ENCODE results near the gene INTS1.

DNA sequence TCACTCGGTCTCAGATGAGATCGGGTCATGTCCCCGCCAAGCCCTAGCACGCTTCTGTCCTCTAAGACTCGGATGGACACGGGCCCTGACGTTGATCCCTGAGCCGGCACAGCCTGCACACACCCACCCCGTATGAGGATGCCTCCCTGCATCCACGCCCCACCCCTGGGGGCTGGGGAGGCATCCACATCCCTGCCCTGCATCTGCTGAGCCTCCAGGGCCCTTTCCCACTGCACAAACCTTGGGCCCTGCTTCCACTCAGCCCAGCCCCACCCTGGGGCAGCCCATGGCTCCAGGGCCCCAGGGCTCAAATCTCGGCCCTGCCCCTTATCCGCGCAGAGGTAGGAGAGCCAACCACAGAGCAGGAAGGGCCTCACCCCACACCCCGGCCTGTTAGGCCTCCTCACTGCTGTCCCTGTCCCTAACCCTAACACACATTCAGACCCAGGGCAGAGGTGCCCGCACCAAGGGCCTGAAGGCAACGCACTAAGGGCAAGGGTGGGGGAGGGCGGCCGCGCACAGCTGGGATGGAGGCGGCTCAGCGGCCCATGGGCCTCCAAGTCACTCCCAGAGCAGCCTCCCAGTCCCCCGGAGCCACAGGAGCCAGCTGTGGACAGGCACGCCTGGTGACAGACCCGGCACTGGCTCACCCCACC is 35.4 kb downstream of the INTS1 start:
- TF ChIP-seq EZH2 (IDR thresholded peaks at IDR 0.05; ENCODE audit: borderline replicate concordance, low read length) = no peak
- TF ChIP-seq, protein P1, sequence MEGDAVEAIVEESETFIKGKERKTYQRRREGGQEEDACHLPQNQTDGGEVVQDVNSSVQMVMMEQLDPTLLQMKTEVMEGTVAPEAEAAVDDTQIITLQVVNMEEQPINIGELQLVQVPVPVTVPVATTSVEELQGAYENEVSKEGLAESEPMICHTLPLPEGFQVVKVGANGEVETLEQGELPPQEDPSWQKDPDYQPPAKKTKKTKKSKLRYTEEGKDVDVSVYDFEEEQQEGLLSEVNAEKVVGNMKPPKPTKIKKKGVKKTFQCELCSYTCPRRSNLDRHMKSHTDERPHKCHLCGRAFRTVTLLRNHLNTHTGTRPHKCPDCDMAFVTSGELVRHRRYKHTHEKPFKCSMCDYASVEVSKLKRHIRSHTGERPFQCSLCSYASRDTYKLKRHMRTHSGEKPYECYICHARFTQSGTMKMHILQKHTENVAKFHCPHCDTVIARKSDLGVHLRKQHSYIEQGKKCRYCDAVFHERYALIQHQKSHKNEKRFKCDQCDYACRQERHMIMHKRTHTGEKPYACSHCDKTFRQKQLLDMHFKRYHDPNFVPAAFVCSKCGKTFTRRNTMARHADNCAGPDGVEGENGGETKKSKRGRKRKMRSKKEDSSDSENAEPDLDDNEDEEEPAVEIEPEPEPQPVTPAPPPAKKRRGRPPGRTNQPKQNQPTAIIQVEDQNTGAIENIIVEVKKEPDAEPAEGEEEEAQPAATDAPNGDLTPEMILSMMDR (conservative IDR thresholded peaks at IDR 0.05 in 1 of 2, IDR thresholded peaks at IDR 0.05 in 1 of 2; ENCODE audit: extremely low read depth in 1 of 2, insufficient read depth in 1 of 2, low read depth in 1 of 2, low read length in 2 of 2) = no peak
